H1 (cell line): ENCODE data around the gene KCNA4. TPM values are rescaled to one million over a fixed set of nuclear protein-coding genes. Genes with fewer than 3 reads are reported as not detected.

Source experiments
- CTCF ChIA-PET: fragments of 300-600 bp; sonication (Branson Sonifier 250); formaldehyde crosslinking; loops from one replicate; lab custom pipeline; 2021; ENCODE audit not compliant: partially characterized antibody; lab: Charles Lee
- POLR2A ChIA-PET: fragments of 300-600 bp; sonication (Branson Sonifier 250); formaldehyde crosslinking; loops from one replicate; lab custom pipeline; 2021; ENCODE audit warnings: inconsistent platforms; ENCODE audit not compliant: partially characterized antibody; lab: Charles Lee
- DNase-seq, 2 experiments: peaks; one replicate each; pipeline versions ENCODE4 v3.0.0 to v3.0.0-alpha.2; 2010 to 2022; ENCODE audit warnings: low spot score in 2 of 2, low read depth in 1 of 2, mixed read lengths in 1 of 2
- FAIRE-seq: peaks from 2 replicates; lab custom pipeline; 2011; peaks lifted over from hg19 to GRCh38; lab: Jason Lieb, UNC
- H2AFZ ChIP-seq: 2 replicates; pipeline ENCODE4 v1.8.1; 2012; ENCODE audit warnings: low read length, inconsistent platforms
- H2AK5ac ChIP-seq: 2 replicates; pipeline ENCODE4 v1.6.1; 2013; ENCODE audit warnings: low read depth, low read length
- H2BK120ac ChIP-seq: replicated peaks from 2 replicates; pipeline ENCODE3; 2013; ENCODE audit warnings: low read depth, low read length, inconsistent platforms
- H2BK12ac ChIP-seq: 2 replicates; pipeline ENCODE4 v1.6.1; 2013; ENCODE audit warnings: low read depth, low read length
- H2BK15ac ChIP-seq: 2 replicates; pipeline ENCODE4 v1.6.1; 2013; ENCODE audit warnings: low read length
- H2BK20ac ChIP-seq: 2 replicates; pipeline ENCODE4 v1.6.1; 2013; ENCODE audit warnings: low read length
- H2BK5ac ChIP-seq: 2 replicates; pipeline ENCODE4 v1.6.1; 2013; ENCODE audit warnings: low read depth, low read length
- H3K14ac ChIP-seq: 2 replicates; pipeline ENCODE4 v1.6.1; 2013; ENCODE audit warnings: inconsistent platforms; ENCODE audit not compliant: insufficient read length
- H3K18ac ChIP-seq: 2 replicates; pipeline ENCODE4 v1.6.1; 2013; ENCODE audit warnings: low read length; ENCODE audit errors: extremely low read depth
- H3K23ac ChIP-seq: 2 replicates; pipeline ENCODE4 v1.6.1; 2013; ENCODE audit warnings: inconsistent platforms; ENCODE audit not compliant: insufficient read length
- H3K23me2 ChIP-seq: 2 replicates; pipeline ENCODE4 v1.6.1; 2013; ENCODE audit warnings: low read depth, low read length
- H3K27ac ChIP-seq: 2 replicates; pipeline ENCODE4 v1.6.1; 2011; ENCODE audit warnings: low read depth, low read length, inconsistent platforms
- H3K27me3 ChIP-seq, 4 experiments: replicated peaks in 1 of 4; 1 replicate in 1 of 4; 2 replicates in 3 of 4; pipeline versions ENCODE4 v1.6.1 to v1.8.1; 2011 to 2013; ENCODE audit warnings: low read length in 3 of 4, mild to moderate bottlenecking in 3 of 4, inconsistent platforms in 2 of 4, mixed read lengths in 2 of 4, moderate library complexity in 1 of 4; ENCODE audit not compliant: control insufficient read depth in 3 of 4, insufficient read depth in 3 of 4; ENCODE audit errors: extremely low read depth in 1 of 4
- H3K36me3 ChIP-seq, 4 experiments: 2 replicates each; pipeline versions ENCODE4 v1.6.1 to v1.8.1; 2011 to 2013; ENCODE audit warnings: mild to moderate bottlenecking in 4 of 4, low read length in 3 of 4, moderate library complexity in 2 of 4, control low read depth in 1 of 4, inconsistent platforms in 1 of 4; ENCODE audit not compliant: insufficient read depth in 4 of 4, control insufficient read depth in 2 of 4
- H3K4ac ChIP-seq: replicated peaks from 2 replicates; pipeline ENCODE3; 2013; ENCODE audit warnings: low read length, low read depth, mixed read lengths, inconsistent platforms; ENCODE audit not compliant: insufficient read length
- H3K4me1 ChIP-seq, 4 experiments: replicated peaks in 1 of 4; 1 replicate in 1 of 4; 2 replicates in 3 of 4; pipeline versions ENCODE4 v1.6.1 to v1.8.1; 2011 to 2013; ENCODE audit warnings: low read length in 3 of 4, inconsistent platforms in 2 of 4, mixed read lengths in 1 of 4; ENCODE audit not compliant: insufficient read depth in 4 of 4, control insufficient read depth in 3 of 4
- H3K4me2 ChIP-seq, 2 experiments: 2 replicates each; pipeline versions ENCODE4 v1.6.1 to v1.8.1; 2011 to 2013; ENCODE audit warnings: low read depth in 2 of 2, low read length in 2 of 2, control low read depth in 1 of 2, inconsistent platforms in 1 of 2, mild to moderate bottlenecking in 1 of 2; ENCODE audit not compliant: insufficient read depth in 1 of 2
- H3K4me3 ChIP-seq, 4 experiments: fragments of 200-600, 300-600 bp in 1 of 4; sonication (generic), shearing (Covaris generic), sonication (Bioruptor Twin) in 1 of 4; 2 replicates each; pipeline versions ENCODE4 v1.5.1 to v1.8.1; 2011 to 2016; ENCODE audit warnings: low read length in 4 of 4, low read depth in 3 of 4, control low read depth in 2 of 4, inconsistent platforms in 2 of 4, mild to moderate bottlenecking in 2 of 4, mixed read lengths in 1 of 4, moderate library complexity in 1 of 4; ENCODE audit not compliant: insufficient read depth in 2 of 4; ENCODE audit errors: extremely low read depth in 1 of 4
- H3K56ac ChIP-seq: replicated peaks from 2 replicates; pipeline ENCODE3; 2013; ENCODE audit warnings: low read depth, mild to moderate bottlenecking, mixed read lengths, low read length, inconsistent platforms; ENCODE audit not compliant: insufficient read length
- H3K79me1 ChIP-seq: 2 replicates; pipeline ENCODE4 v1.6.1; 2013; ENCODE audit warnings: low read depth, low read length, control low read depth
- H3K79me2 ChIP-seq, 2 experiments: 2 replicates each; pipeline versions ENCODE4 v1.6.1 to v1.8.1; 2012 to 2013; ENCODE audit warnings: low read length in 2 of 2, mild to moderate bottlenecking in 2 of 2, inconsistent platforms in 1 of 2; ENCODE audit not compliant: insufficient read depth in 2 of 2, control insufficient read depth in 1 of 2
- H3K9ac ChIP-seq, 4 experiments: replicated peaks in 1 of 4; 1 replicate in 1 of 4; 2 replicates in 3 of 4; pipeline versions ENCODE4 v1.6.1 to v1.8.1; 2011 to 2013; ENCODE audit warnings: low read depth in 3 of 4, low read length in 3 of 4, control low read depth in 2 of 4, mild to moderate bottlenecking in 2 of 4, moderate library complexity in 2 of 4, inconsistent platforms in 1 of 4; ENCODE audit errors: extremely low read depth in 1 of 4
- H3K9me3 ChIP-seq, 2 experiments: 2 replicates each; pipeline versions ENCODE4 v1.6.1 to v1.8.1; 2012 to 2013; ENCODE audit warnings: mild to moderate bottlenecking in 2 of 2, moderate library complexity in 2 of 2, control low read depth in 1 of 2, inconsistent platforms in 1 of 2, low read depth in 1 of 2, low read length in 1 of 2, mixed read lengths in 1 of 2; ENCODE audit not compliant: insufficient read depth in 2 of 2
- H4K20me1 ChIP-seq, 2 experiments: replicated peaks in 1 of 2; 2 replicates each; pipeline versions ENCODE3 to v1.8.1; 2011 to 2013; ENCODE audit warnings: inconsistent platforms in 2 of 2, low read length in 2 of 2, mild to moderate bottlenecking in 1 of 2; ENCODE audit not compliant: insufficient read depth in 2 of 2, control insufficient read depth in 1 of 2
- H4K5ac ChIP-seq: 2 replicates; pipeline ENCODE4 v1.6.1; 2013; ENCODE audit warnings: low read length, low read depth, mixed read lengths, inconsistent platforms; ENCODE audit not compliant: insufficient read length
- H4K8ac ChIP-seq: 2 replicates; pipeline ENCODE4 v1.8.0; 2013; ENCODE audit warnings: mild to moderate bottlenecking, moderate library complexity, low read length, inconsistent platforms; ENCODE audit not compliant: insufficient read depth; ENCODE audit errors: extremely low read depth
- H4K91ac ChIP-seq: replicated peaks from 2 replicates; pipeline ENCODE3; 2013; ENCODE audit warnings: low read length, mixed read lengths, inconsistent platforms; ENCODE audit not compliant: insufficient read length
- GABPA ChIP-seq: IDR thresholded peaks from 2 replicates; pipeline ENCODE4 v1.6.1; 2011; ENCODE audit warnings: mild to moderate bottlenecking, low read length, moderate library complexity, borderline replicate concordance; ENCODE audit not compliant: insufficient read depth
- RNF2 ChIP-seq: fragments of 200-900, 300-1000 bp; sonication (generic); IDR thresholded peaks from 2 replicates; pipeline ENCODE4 v1.7.1; 2016; ENCODE audit warnings: borderline replicate concordance, low read depth, mild to moderate bottlenecking, antibody characterized with exemption, low read length; ENCODE audit not compliant: poor library complexity, severe bottlenecking; ENCODE audit errors: missing control alignments
- WGBS, 2 experiments: shearing (Covaris generic) in 1 of 2; methylation state at CpG; one replicate each; pipeline versions ENCODE4 v1.1.6 to v1.1.7; 2013 to 2015; ENCODE audit warnings: low lambda C conversion rate in 2 of 2, mixed read lengths in 2 of 2, inconsistent platforms in 1 of 2, low coverage in 1 of 2, missing lambda C conversion rate in 1 of 2; ENCODE audit not compliant: insufficient replicate concordance in 2 of 2, insufficient coverage in 1 of 2, insufficient read length in 1 of 2; ENCODE audit errors: extremely low coverage in 1 of 2, missing lambda C conversion rate in 1 of 2; 5-methylcytosine and 5-hydroxymethylcytosine counted together
- polyA plus RNA-seq, 7 experiments: library from polyadenylated mRNA; depleted of rRNA in 3 of 7; stranded (reverse) in 5 of 7; unstranded in 2 of 7; fragments of >200 nt in 5 of 7; fragments of 200-250 nt in 2 of 7; gene quantifications; 1 replicate in 5 of 7; 2 replicates in 1 of 7; 4 replicates in 1 of 7; pipeline versions ENCODE4 v1.2.1 to v1.2.3, GENCODE V29; 2011 to 2013; ENCODE audit warnings: missing spikeins in 2 of 7, mixed read lengths in 2 of 7
- total RNA-seq: library from RNA; stranded (reverse); fragmentation: NEBNext Ultra II Directional; extraction: Animal tissue kit (Norgen Biotek cat#: 25700); gene quantifications from 2 replicates; pipeline ENCODE4 v1.2.1, GENCODE V29; 2021

The KCNA4 gene
- total and polyA plus RNA-seq, 2 of the 8 experiments (the other 6 are each of a cell fraction or from before 2014, with no cell fraction given): not detected

- no peak overlapping the region for H2BK120ac ChIP-seq
- H2AK5ac ChIP-seq: no peak overlapping the region
- no peak overlapping the region for H3K27ac ChIP-seq
- H3K9me3 ChIP-seq: no peaks in the 10 kb centered on the region
- H3K4me1 ChIP-seq: no peaks in the 10 kb centered on the region
- H3K4me3 ChIP-seq: no peak overlapping the region
- no peak overlapping the region for H3K14ac ChIP-seq
- no peak overlapping the region for H4K5ac ChIP-seq
- no peak overlapping the region for H3K23ac ChIP-seq
- CTCF ChIA-PET: no interaction called here
- no peak overlapping the region for H3K18ac ChIP-seq
- H4K8ac ChIP-seq: no peak overlapping the region
- no peak overlapping the region for H2BK5ac ChIP-seq
- no peaks in the 10 kb centered on the region for H3K79me1 ChIP-seq
- TF ChIP-seq RNF2 (no peak), GABPA (no peak)
- TF ChIP-seq, all 59 proteins: peak for 0
- 83% methylated on average over 2 of the region's 2 CpGs; no CpG with 5 or more reads in 1 of the 2 experiments for WGBS, 2 experiments
- Histone ChIP-seq H3K4me2 (no peak overlapping the region), H2BK15ac (no peak overlapping the region), H2AFZ (no peak overlapping the region), H3K27me3 (no peaks in the 10 kb centered on the region), H3K4ac (no peak overlapping the region), H4K91ac (no peak overlapping the region), H4K20me1 (no peaks in the 10 kb centered on the region), H3K36me3 (no peaks in the 10 kb centered on the region), H3K56ac (no peak overlapping the region), H2BK12ac (no peak overlapping the region), H2BK20ac (no peak overlapping the region), H3K79me2 (no peaks in the 10 kb centered on the region), H3K23me2 (no peaks in the 10 kb centered on the region), H3K9ac (no peak overlapping the region)
- no peak for FAIRE-seq
- POLR2A ChIA-PET: no interaction called here
- DNase-seq: no peak
These were observed 38.3 kb downstream of the KCNA4 start for GRCh38 chr11:29978549-29978948.
